HL-60 (cell line): Measurements from ENCODE around the gene NOA1.

Experiments used
- CTCF ChIP-seq: IDR thresholded peaks from one replicate; pipeline ENCODE4 v1.5.1; 2011; ENCODE audit warnings: low read length, control low read depth, inconsistent platforms; ENCODE audit not compliant: insufficient read depth
- POLR2AphosphoS5 ChIP-seq: IDR thresholded peaks from 2 replicates; pipeline ENCODE4 v1.6.1; 2012; ENCODE audit warnings: low read depth
- REST ChIP-seq: IDR thresholded peaks from 2 replicates; pipeline ENCODE4 v1.6.1; 2012; ENCODE audit warnings: low read depth; ENCODE audit not compliant: insufficient replicate concordance

GRCh38 chr4:56973336-56973735 lies 4.1 kb downstream of the NOA1 start:
- TF ChIP-seq REST (no peak), CTCF (no peak), POLR2AphosphoS5 (no peak)
